H1 (cell line): ENCODE measurements around the gene KIF3B. TPM values are rescaled to one million over a fixed set of nuclear protein-coding genes. Genes with fewer than 3 reads are reported as not detected.

Experiments
- CTCF ChIA-PET: fragments of 300-600 bp; sonication (Branson Sonifier 250); formaldehyde crosslinking; loops from one replicate; lab custom pipeline; 2021; ENCODE audit not compliant: partially characterized antibody; lab: Charles Lee
- POLR2A ChIA-PET: fragments of 300-600 bp; sonication (Branson Sonifier 250); formaldehyde crosslinking; loops from one replicate; lab custom pipeline; 2021; ENCODE audit warnings: inconsistent platforms; ENCODE audit not compliant: partially characterized antibody; lab: Charles Lee
- DNase-seq, 2 experiments: peaks; one replicate each; pipeline versions ENCODE4 v3.0.0 to v3.0.0-alpha.2; 2010 to 2022; ENCODE audit warnings: low spot score in 2 of 2, low read depth in 1 of 2, mixed read lengths in 1 of 2
- FAIRE-seq: peaks from 2 replicates; lab custom pipeline; 2011; peaks lifted over from hg19 to GRCh38; lab: Jason Lieb, UNC
- H2AFZ ChIP-seq: 2 replicates; pipeline ENCODE4 v1.8.1; 2012; ENCODE audit warnings: low read length, inconsistent platforms
- H2AK5ac ChIP-seq: 2 replicates; pipeline ENCODE4 v1.6.1; 2013; ENCODE audit warnings: low read depth, low read length
- H2BK120ac ChIP-seq: replicated peaks from 2 replicates; pipeline ENCODE3; 2013; ENCODE audit warnings: low read depth, low read length, inconsistent platforms
- H2BK12ac ChIP-seq: 2 replicates; pipeline ENCODE4 v1.6.1; 2013; ENCODE audit warnings: low read depth, low read length
- H2BK15ac ChIP-seq: 2 replicates; pipeline ENCODE4 v1.6.1; 2013; ENCODE audit warnings: low read length
- H2BK20ac ChIP-seq: 2 replicates; pipeline ENCODE4 v1.6.1; 2013; ENCODE audit warnings: low read length
- H2BK5ac ChIP-seq: 2 replicates; pipeline ENCODE4 v1.6.1; 2013; ENCODE audit warnings: low read depth, low read length
- H3K14ac ChIP-seq: 2 replicates; pipeline ENCODE4 v1.6.1; 2013; ENCODE audit warnings: inconsistent platforms; ENCODE audit not compliant: insufficient read length
- H3K18ac ChIP-seq: 2 replicates; pipeline ENCODE4 v1.6.1; 2013; ENCODE audit warnings: low read length; ENCODE audit errors: extremely low read depth
- H3K23ac ChIP-seq: 2 replicates; pipeline ENCODE4 v1.6.1; 2013; ENCODE audit warnings: inconsistent platforms; ENCODE audit not compliant: insufficient read length
- H3K23me2 ChIP-seq: 2 replicates; pipeline ENCODE4 v1.6.1; 2013; ENCODE audit warnings: low read depth, low read length
- H3K27ac ChIP-seq: 2 replicates; pipeline ENCODE4 v1.6.1; 2011; ENCODE audit warnings: low read depth, low read length, inconsistent platforms
- H3K27me3 ChIP-seq, 4 experiments: replicated peaks in 1 of 4; 1 replicate in 1 of 4; 2 replicates in 3 of 4; pipeline versions ENCODE4 v1.6.1 to v1.8.1; 2011 to 2013; ENCODE audit warnings: low read length in 3 of 4, mild to moderate bottlenecking in 3 of 4, inconsistent platforms in 2 of 4, mixed read lengths in 2 of 4, moderate library complexity in 1 of 4; ENCODE audit not compliant: control insufficient read depth in 3 of 4, insufficient read depth in 3 of 4; ENCODE audit errors: extremely low read depth in 1 of 4
- H3K36me3 ChIP-seq, 4 experiments: 2 replicates each; pipeline versions ENCODE4 v1.6.1 to v1.8.1; 2011 to 2013; ENCODE audit warnings: mild to moderate bottlenecking in 4 of 4, low read length in 3 of 4, moderate library complexity in 2 of 4, control low read depth in 1 of 4, inconsistent platforms in 1 of 4; ENCODE audit not compliant: insufficient read depth in 4 of 4, control insufficient read depth in 2 of 4
- H3K4ac ChIP-seq: replicated peaks from 2 replicates; pipeline ENCODE3; 2013; ENCODE audit warnings: low read length, low read depth, mixed read lengths, inconsistent platforms; ENCODE audit not compliant: insufficient read length
- H3K4me1 ChIP-seq, 4 experiments: replicated peaks in 1 of 4; 1 replicate in 1 of 4; 2 replicates in 3 of 4; pipeline versions ENCODE4 v1.6.1 to v1.8.1; 2011 to 2013; ENCODE audit warnings: low read length in 3 of 4, inconsistent platforms in 2 of 4, mixed read lengths in 1 of 4; ENCODE audit not compliant: insufficient read depth in 4 of 4, control insufficient read depth in 3 of 4
- H3K4me2 ChIP-seq, 2 experiments: 2 replicates each; pipeline versions ENCODE4 v1.6.1 to v1.8.1; 2011 to 2013; ENCODE audit warnings: low read depth in 2 of 2, low read length in 2 of 2, control low read depth in 1 of 2, inconsistent platforms in 1 of 2, mild to moderate bottlenecking in 1 of 2; ENCODE audit not compliant: insufficient read depth in 1 of 2
- H3K4me3 ChIP-seq, 4 experiments: fragments of 200-600, 300-600 bp in 1 of 4; sonication (generic), shearing (Covaris generic), sonication (Bioruptor Twin) in 1 of 4; 2 replicates each; pipeline versions ENCODE4 v1.5.1 to v1.8.1; 2011 to 2016; ENCODE audit warnings: low read length in 4 of 4, low read depth in 3 of 4, control low read depth in 2 of 4, inconsistent platforms in 2 of 4, mild to moderate bottlenecking in 2 of 4, mixed read lengths in 1 of 4, moderate library complexity in 1 of 4; ENCODE audit not compliant: insufficient read depth in 2 of 4; ENCODE audit errors: extremely low read depth in 1 of 4
- H3K56ac ChIP-seq: replicated peaks from 2 replicates; pipeline ENCODE3; 2013; ENCODE audit warnings: low read depth, mild to moderate bottlenecking, mixed read lengths, low read length, inconsistent platforms; ENCODE audit not compliant: insufficient read length
- H3K79me1 ChIP-seq: 2 replicates; pipeline ENCODE4 v1.6.1; 2013; ENCODE audit warnings: low read depth, low read length, control low read depth
- H3K79me2 ChIP-seq, 2 experiments: 2 replicates each; pipeline versions ENCODE4 v1.6.1 to v1.8.1; 2012 to 2013; ENCODE audit warnings: low read length in 2 of 2, mild to moderate bottlenecking in 2 of 2, inconsistent platforms in 1 of 2; ENCODE audit not compliant: insufficient read depth in 2 of 2, control insufficient read depth in 1 of 2
- H3K9ac ChIP-seq, 4 experiments: replicated peaks in 1 of 4; 1 replicate in 1 of 4; 2 replicates in 3 of 4; pipeline versions ENCODE4 v1.6.1 to v1.8.1; 2011 to 2013; ENCODE audit warnings: low read depth in 3 of 4, low read length in 3 of 4, control low read depth in 2 of 4, mild to moderate bottlenecking in 2 of 4, moderate library complexity in 2 of 4, inconsistent platforms in 1 of 4; ENCODE audit errors: extremely low read depth in 1 of 4
- H3K9me3 ChIP-seq, 2 experiments: 2 replicates each; pipeline versions ENCODE4 v1.6.1 to v1.8.1; 2012 to 2013; ENCODE audit warnings: mild to moderate bottlenecking in 2 of 2, moderate library complexity in 2 of 2, control low read depth in 1 of 2, inconsistent platforms in 1 of 2, low read depth in 1 of 2, low read length in 1 of 2, mixed read lengths in 1 of 2; ENCODE audit not compliant: insufficient read depth in 2 of 2
- H4K20me1 ChIP-seq, 2 experiments: replicated peaks in 1 of 2; 2 replicates each; pipeline versions ENCODE3 to v1.8.1; 2011 to 2013; ENCODE audit warnings: inconsistent platforms in 2 of 2, low read length in 2 of 2, mild to moderate bottlenecking in 1 of 2; ENCODE audit not compliant: insufficient read depth in 2 of 2, control insufficient read depth in 1 of 2
- H4K5ac ChIP-seq: 2 replicates; pipeline ENCODE4 v1.6.1; 2013; ENCODE audit warnings: low read length, low read depth, mixed read lengths, inconsistent platforms; ENCODE audit not compliant: insufficient read length
- H4K8ac ChIP-seq: 2 replicates; pipeline ENCODE4 v1.8.0; 2013; ENCODE audit warnings: mild to moderate bottlenecking, moderate library complexity, low read length, inconsistent platforms; ENCODE audit not compliant: insufficient read depth; ENCODE audit errors: extremely low read depth
- H4K91ac ChIP-seq: replicated peaks from 2 replicates; pipeline ENCODE3; 2013; ENCODE audit warnings: low read length, mixed read lengths, inconsistent platforms; ENCODE audit not compliant: insufficient read length
- ASH2L ChIP-seq: fragments of 200-600, 300-600 bp; sonication (generic); IDR thresholded peaks from one replicate; pipeline ENCODE4 v1.7.1; 2017; ENCODE audit warnings: low read length
- MAFK ChIP-seq: IDR thresholded peaks from 2 replicates; pipeline ENCODE4 v1.6.1; 2012; ENCODE audit warnings: low read depth, mild to moderate bottlenecking, improper control_type of control experiment, low read length
- WGBS, 2 experiments: shearing (Covaris generic) in 1 of 2; methylation state at CpG; one replicate each; pipeline versions ENCODE4 v1.1.6 to v1.1.7; 2013 to 2015; ENCODE audit warnings: low lambda C conversion rate in 2 of 2, mixed read lengths in 2 of 2, inconsistent platforms in 1 of 2, low coverage in 1 of 2, missing lambda C conversion rate in 1 of 2; ENCODE audit not compliant: insufficient replicate concordance in 2 of 2, insufficient coverage in 1 of 2, insufficient read length in 1 of 2; ENCODE audit errors: extremely low coverage in 1 of 2, missing lambda C conversion rate in 1 of 2; 5-methylcytosine and 5-hydroxymethylcytosine counted together
- polyA plus RNA-seq, 7 experiments: library from polyadenylated mRNA; depleted of rRNA in 3 of 7; stranded (reverse) in 5 of 7; unstranded in 2 of 7; fragments of >200 nt in 5 of 7; fragments of 200-250 nt in 2 of 7; gene quantifications; 1 replicate in 5 of 7; 2 replicates in 1 of 7; 4 replicates in 1 of 7; pipeline versions ENCODE4 v1.2.1 to v1.2.3, GENCODE V29; 2011 to 2013; ENCODE audit warnings: missing spikeins in 2 of 7, mixed read lengths in 2 of 7
- total RNA-seq: library from RNA; stranded (reverse); fragmentation: NEBNext Ultra II Directional; extraction: Animal tissue kit (Norgen Biotek cat#: 25700); gene quantifications from 2 replicates; pipeline ENCODE4 v1.2.1, GENCODE V29; 2021

The KIF3B gene
- total and polyA plus RNA-seq, 2 of the 8 experiments (the other 6 are each of a cell fraction or from before 2014, with no cell fraction given): 10.1 to 22.4 TPM

- peaks cover 20 to 52% (median 43%) of the 10 kb centered on the region in 4 experiments; a peak in 6 of 8 replicates for H3K36me3 ChIP-seq
- no peak overlapping the region for H3K56ac ChIP-seq
- POLR2A ChIA-PET: interaction anchor here (0.9 to 2.4 kb wide), 2 partner anchors 10 to 18 kb away, joined by 3 to 6 read pairs; no protein-coding TSS in a partner anchor
- FAIRE-seq (no peak), DNase-seq (no peak)
- H3K4me3 ChIP-seq: no peak overlapping the region
- no peaks in the 10 kb centered on the region for H3K9me3 ChIP-seq
- H3K18ac ChIP-seq: no peak overlapping the region
- no peak overlapping the region for H2BK12ac ChIP-seq
- H3K23ac ChIP-seq: no peak overlapping the region
- H2BK15ac ChIP-seq: no peak overlapping the region
- H2BK5ac ChIP-seq: no peak overlapping the region
- H4K91ac ChIP-seq: no peak overlapping the region
- no peak overlapping the region for H4K8ac ChIP-seq
- 85% methylated on average over 4 of the region's 4 CpGs; no CpG with 5 or more reads in 1 of the 2 experiments for WGBS, 2 experiments
- no peak overlapping the region for H3K27ac ChIP-seq
- no peak overlapping the region for H2BK20ac ChIP-seq
- no peaks in the 10 kb centered on the region for H3K23me2 ChIP-seq
- TF ChIP-seq ASH2L (no peak), MAFK (peak; percentile 91)
- H2AK5ac ChIP-seq: no peak overlapping the region
- no peak overlapping the region for H2AFZ ChIP-seq
- no peak overlapping the region for H3K14ac ChIP-seq
- H3K4me2 ChIP-seq: no peak overlapping the region
- CTCF ChIA-PET: interaction anchor here (1.1 kb wide), 1 partner anchor 201 kb away, joined by 3 read pairs; no protein-coding TSS in a partner anchor
- H4K5ac ChIP-seq: no peak overlapping the region
- no peaks in the 10 kb centered on the region for H3K79me2 ChIP-seq
- no peak overlapping the region for H2BK120ac ChIP-seq
- no peaks in the 10 kb centered on the region for H3K27me3 ChIP-seq
- H3K9ac ChIP-seq: no peak overlapping the region
- H3K4ac ChIP-seq: no peak overlapping the region
- peaks cover 0 to 3% of the 10 kb centered on the region in 2 experiments for H4K20me1 ChIP-seq
- H3K4me1 ChIP-seq: no peaks in the 10 kb centered on the region
- no peaks in the 10 kb centered on the region; the same call in 1 of the 2 replicates for H3K79me1 ChIP-seq
Measured at GRCh38 chr20:32231847-32232246, 45.6 kb upstream of the KIF3B start.
